Activated naive CD8-positive, alpha-beta T cell treated with anti-CD3 and anti-CD28 coated beads, Interleukin-2, amount 10 ng/mL, durations not matched to agents 7 days and 5 days (primary cell): ENCODE measurements around the gene TMEM44. TPM values are rescaled to one million over a fixed set of nuclear protein-coding genes. Genes with fewer than 3 reads are reported as not detected.
A peak's percentile ranks its signal among the peaks of the same experiment; 100 is the strongest.

ENCODE experiments used
- ATAC-seq: fragments of 150-1000 bp; cut with Tn5 transposase; one replicate; pipeline ENCODE4 v1.10.0; 2021; ENCODE audit warnings: low read depth, moderate library complexity
- POLR2A ChIA-PET: fragments of 350-600 bp; sonication (Branson Sonifier 250); formaldehyde crosslinking; loops from one replicate; lab custom pipeline; 2021; ENCODE audit warnings: antibody characterized with exemption; lab: Charles Lee
- DNase-seq: peaks from one replicate; pipeline ENCODE4 v3.0.0; 2021
- H3K27ac Mint-ChIP-seq: one replicate; pipeline ENCODE4 v1.8.0; 2022; ENCODE audit warnings: mild to moderate bottlenecking, mixed read lengths
- H3K27me3 Mint-ChIP-seq: one replicate; pipeline ENCODE4 v1.8.0; 2022; ENCODE audit warnings: mild to moderate bottlenecking, moderate library complexity, mixed read lengths
- H3K36me3 Mint-ChIP-seq: one replicate; pipeline ENCODE4 v1.8.0; 2021; ENCODE audit warnings: mild to moderate bottlenecking, mixed read lengths
- H3K4me1 Mint-ChIP-seq: one replicate; pipeline ENCODE4 v1.8.0; 2021; ENCODE audit warnings: mixed read lengths
- H3K4me3 Mint-ChIP-seq: one replicate; pipeline ENCODE4 v1.8.0; 2022; ENCODE audit warnings: mild to moderate bottlenecking, moderate library complexity, mixed read lengths
- H3K9me3 Mint-ChIP-seq: one replicate; pipeline ENCODE4 v1.8.0; 2021; ENCODE audit warnings: mixed read lengths
- total RNA-seq, 2 experiments: library from RNA; stranded (reverse); gene quantifications; one replicate each; pipeline ENCODE4 v1.2.3, GENCODE V29; 2021

The TMEM44 gene
- total RNA-seq, 2 experiments from 2014 or later, result 6.3 to 8.1 TPM

DNA sequence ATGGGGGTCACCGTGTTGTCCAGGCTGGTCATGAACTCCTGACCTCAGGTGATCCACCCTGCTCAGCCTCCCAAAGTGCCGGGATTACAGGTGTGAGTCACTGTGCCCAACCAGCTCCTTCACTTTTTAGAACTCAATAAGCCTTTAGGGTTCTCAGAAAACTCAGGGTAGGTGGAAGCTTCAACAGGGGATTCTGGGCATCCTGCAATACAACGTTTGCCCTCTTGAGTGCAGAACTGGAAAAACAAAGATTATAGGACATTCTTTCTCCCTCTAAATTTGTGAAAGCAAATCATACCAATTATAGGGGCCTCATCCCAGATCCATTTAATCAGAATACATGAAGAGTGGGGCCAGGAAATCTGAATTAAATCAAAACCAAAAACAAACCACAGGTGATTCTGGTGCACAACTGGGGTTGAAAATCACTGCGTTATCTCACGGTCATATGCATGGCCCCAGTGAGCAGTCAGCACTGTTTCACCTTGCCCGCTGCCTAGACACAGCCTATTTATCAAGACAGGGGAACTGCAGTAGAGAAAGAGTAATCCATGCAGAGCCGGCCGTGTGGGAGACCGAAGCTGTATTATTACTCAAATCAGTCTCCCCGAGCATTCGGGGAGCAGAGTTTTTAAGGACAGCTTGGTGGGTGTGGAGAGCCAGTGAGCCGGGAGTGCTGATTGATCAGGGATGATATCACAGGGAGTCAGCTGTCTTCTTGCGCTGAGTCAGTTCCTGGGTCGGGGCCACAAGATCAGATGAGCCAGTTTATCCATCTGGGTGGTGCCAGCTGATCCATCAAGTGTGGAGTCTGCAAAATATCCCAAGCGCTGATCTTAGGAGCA is 58.4 kb downstream of the TMEM44 start:
- H3K4me1 Mint-ChIP-seq, result no peaks in the 10 kb centered on the region
- POLR2A ChIA-PET, result no interaction called here
- H3K9me3 Mint-ChIP-seq, result no peaks in the 10 kb centered on the region
- no peak overlapping the region for H3K4me3 Mint-ChIP-seq
- peaks cover 37% of the 10 kb centered on the region for H3K27me3 Mint-ChIP-seq
- ATAC-seq (no peak), DNase-seq (no peak)
- no peak overlapping the region for H3K27ac Mint-ChIP-seq
- no peaks in the 10 kb centered on the region for H3K36me3 Mint-ChIP-seq

DNA sequence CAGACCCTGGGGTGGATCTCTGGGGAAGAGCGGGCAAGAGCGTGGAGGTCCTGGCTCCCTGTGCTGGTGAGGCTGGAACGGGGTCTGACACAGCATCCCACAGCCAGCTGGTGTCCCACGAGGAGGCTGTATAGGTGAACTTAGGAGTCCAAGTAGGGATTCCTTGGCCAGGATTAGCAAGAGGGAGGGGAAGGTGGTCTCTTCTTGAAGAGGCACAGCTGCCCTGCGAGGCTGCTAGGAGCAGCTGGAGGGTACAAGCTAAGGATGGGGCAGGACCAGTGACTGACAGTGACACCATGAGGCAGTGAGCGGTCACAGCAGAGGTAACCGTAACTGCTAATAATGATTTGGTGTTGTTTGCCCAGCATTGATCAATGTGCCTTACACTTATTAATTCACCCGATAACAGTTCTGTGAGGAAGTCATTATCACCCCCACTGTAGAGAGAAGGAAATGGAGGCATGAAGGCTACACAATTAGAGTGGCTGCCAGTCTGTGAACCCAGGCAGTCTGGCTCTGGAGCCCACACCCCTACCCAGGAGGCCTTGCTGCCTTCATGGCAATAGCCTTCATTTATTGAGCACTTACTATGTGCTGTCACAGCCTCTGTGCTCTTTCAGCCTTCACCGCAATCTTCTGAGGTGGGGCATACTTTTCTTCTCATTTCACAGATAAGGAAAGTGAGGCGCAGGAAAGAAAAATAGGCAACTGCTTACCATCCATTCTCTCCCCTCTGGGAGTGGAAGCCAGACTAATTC is 59.4 kb downstream of the TMEM44 start:
- H3K4me1 Mint-ChIP-seq, result no peaks in the 10 kb centered on the region
- no peaks in the 10 kb centered on the region for H3K9me3 Mint-ChIP-seq
- DNase-seq (peak; percentile 35), ATAC-seq (peak; percentile 93)
- H3K27me3 Mint-ChIP-seq, result peaks cover 37% of the 10 kb centered on the region
- no peak overlapping the region for H3K27ac Mint-ChIP-seq
- H3K36me3 Mint-ChIP-seq, result no peaks in the 10 kb centered on the region
- POLR2A ChIA-PET, result no interaction called here
- H3K4me3 Mint-ChIP-seq, result no peak overlapping the region

DNA sequence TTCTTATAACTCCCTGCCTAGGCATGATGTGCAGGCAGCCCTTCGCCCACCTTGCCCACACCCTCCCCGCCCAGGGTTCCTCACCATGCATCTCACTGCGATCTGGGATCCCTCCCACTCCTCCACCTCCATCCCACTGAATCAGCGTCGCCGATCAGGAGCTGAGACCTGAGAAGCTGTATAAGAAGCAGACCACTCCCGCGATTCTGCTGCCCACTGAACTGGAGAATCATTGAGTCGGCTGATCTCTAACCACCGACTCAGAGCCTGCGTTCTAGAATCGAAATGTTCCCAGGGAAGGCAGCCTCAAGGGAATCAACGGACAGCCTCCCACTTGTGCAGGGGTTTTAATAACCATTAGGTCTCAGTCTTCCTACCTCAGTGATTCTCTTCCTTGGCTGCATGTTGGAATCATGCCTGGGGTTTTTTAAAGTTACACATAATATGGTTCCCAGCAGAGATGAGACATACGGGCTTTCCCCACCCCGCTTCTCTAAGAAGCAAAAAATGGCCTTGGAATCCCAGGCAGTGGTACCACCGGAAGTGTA is 60.2 kb downstream of the TMEM44 start:
- POLR2A ChIA-PET, result interaction anchor here (0.5 kb wide), 1 partner anchor 116 kb away, joined by 5 read pairs; no protein-coding TSS in a partner anchor

DNA sequence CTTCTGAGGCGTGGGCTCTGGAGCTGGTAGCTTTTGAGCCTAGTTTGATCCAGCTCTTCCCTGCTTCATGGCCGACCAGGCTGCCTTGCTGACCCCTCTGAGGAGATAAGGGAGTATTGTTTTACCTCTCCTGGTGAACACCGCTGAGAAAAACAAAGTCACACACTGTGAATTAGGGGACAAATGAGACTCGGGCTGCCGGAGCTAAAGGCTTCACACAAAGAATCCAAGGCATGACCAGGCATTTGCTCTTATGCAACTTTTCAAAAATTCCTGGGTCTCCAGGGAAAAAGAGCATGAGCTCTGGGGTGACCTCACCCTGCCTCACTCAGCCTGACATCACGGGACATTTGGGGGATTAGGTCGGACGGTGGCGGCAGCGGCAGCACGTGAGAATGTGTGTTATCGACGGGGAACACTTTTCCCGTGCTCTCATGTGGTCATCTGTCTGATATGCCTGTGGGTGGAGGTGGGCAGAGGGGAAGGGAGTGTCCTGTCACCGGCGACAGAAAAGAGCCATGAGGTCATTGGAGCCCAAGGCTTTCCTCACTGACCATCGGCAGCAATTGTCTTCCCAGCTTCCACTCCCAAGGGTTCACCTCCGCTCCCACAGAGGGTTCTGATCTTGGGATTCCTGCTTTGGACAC is 61.0 kb downstream of the TMEM44 start:
- Mint-ChIP-seq H3K27me3 (peaks cover 38% of the 10 kb centered on the region), H3K36me3 (no peaks in the 10 kb centered on the region), H3K4me1 (no peaks in the 10 kb centered on the region), H3K9me3 (no peaks in the 10 kb centered on the region), H3K27ac (no peak overlapping the region), H3K4me3 (no peak overlapping the region)
- POLR2A ChIA-PET, result no interaction called here
- DNase-seq, result no peak
- ATAC-seq, result no peak

More for the DNA sequence above, 60.2 kb downstream of the TMEM44 start:
- ATAC-seq (no peak), DNase-seq (no peak)
- Mint-ChIP-seq H3K9me3 (no peaks in the 10 kb centered on the region), H3K27ac (no peak overlapping the region), H3K27me3 (peaks cover 37% of the 10 kb centered on the region), H3K36me3 (no peaks in the 10 kb centered on the region), H3K4me1 (no peaks in the 10 kb centered on the region), H3K4me3 (no peak overlapping the region)

DNA sequence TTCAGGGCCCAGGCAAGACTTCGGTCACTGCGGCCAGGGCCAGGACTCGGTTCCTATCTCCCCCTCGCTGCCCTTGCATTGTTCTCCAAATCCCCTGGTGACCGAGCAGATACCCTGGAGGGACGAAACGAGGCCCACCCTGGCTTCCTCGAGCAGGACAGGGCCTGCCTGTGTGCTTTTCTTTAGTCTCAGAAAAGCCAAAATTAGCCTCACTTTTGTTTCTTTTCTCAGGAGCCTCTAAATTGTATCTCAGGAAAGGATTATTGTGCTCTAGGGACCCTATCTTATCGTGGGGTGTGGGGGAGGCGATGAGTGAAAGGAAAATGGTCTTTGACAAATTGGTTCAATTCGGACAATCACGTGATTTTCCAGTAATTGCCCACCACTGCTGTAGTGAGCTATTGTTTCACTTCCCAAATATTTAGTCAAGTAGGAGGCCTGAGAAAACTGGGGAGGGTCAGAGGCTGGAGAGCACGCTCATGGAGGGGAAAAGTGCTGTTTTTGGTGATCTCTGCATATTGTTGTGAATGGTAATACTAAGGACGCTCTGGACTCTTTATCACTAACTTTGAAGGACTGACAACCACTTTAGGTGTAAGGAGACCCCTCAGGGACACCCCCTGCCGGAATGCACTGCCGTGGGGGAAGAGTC is 61.6 kb downstream of the TMEM44 start:
- no peaks in the 10 kb centered on the region for H3K36me3 Mint-ChIP-seq
- ATAC-seq (no peak), DNase-seq (no peak)
- no peaks in the 10 kb centered on the region for H3K4me1 Mint-ChIP-seq
- H3K27me3 Mint-ChIP-seq, result peaks cover 42% of the 10 kb centered on the region
- POLR2A ChIA-PET, result no interaction called here
- no peaks in the 10 kb centered on the region for H3K9me3 Mint-ChIP-seq
- H3K4me3 Mint-ChIP-seq, result no peak overlapping the region
- no peak overlapping the region for H3K27ac Mint-ChIP-seq

DNA sequence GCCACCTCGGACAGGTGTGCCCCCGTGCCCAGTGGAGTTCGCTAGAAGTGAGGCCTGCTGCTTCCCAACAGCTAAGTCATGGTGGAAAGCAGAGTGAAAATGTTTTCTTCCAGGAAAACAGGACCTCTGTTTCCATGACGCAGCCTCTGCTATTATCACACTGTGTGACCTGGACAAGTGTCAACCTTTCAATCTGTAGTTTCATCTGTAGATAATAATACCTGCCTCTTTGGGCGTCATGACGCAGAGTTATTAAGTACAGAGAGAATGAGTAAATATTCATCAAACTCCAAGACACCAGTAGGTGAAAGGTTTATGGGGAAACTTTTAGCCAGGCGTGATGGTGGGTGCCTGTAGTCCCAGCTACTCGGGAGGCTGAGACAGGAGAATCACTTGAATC is 62.3 kb downstream of the TMEM44 start:
- no peaks in the 10 kb centered on the region for H3K36me3 Mint-ChIP-seq
- POLR2A ChIA-PET, result no interaction called here

DNA sequence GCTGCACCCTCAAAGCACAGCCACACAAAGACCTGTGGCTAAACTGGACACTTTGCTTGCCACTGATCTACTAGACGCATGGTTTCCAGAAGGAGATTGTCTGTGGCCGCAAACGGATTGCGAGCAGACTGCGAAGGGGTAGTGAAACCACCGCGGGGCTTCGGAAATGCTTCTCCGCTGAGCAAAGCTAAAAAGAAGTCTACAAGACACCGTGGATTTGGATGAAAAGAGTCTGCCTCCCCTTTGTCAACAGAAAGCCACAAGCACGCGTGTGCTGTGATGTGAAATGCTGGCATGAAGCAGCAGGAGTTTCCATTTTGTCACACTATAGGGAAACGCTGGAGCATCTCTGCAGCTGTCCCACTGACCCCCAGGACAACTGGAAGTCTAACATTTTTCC is 63.0 kb downstream of the TMEM44 start:
- H3K4me3 Mint-ChIP-seq, result no peak overlapping the region
- H3K9me3 Mint-ChIP-seq, result no peaks in the 10 kb centered on the region
- DNase-seq, result no peak
- H3K27ac Mint-ChIP-seq, result no peak overlapping the region
- H3K27me3 Mint-ChIP-seq, result peaks cover 35% of the 10 kb centered on the region
- POLR2A ChIA-PET, result no interaction called here
- H3K36me3 Mint-ChIP-seq, result no peaks in the 10 kb centered on the region
- no peak for ATAC-seq
- H3K4me1 Mint-ChIP-seq, result no peaks in the 10 kb centered on the region

More for the DNA sequence above, 62.3 kb downstream of the TMEM44 start:
- H3K27me3 Mint-ChIP-seq, result peaks cover 38% of the 10 kb centered on the region
- H3K9me3 Mint-ChIP-seq, result no peaks in the 10 kb centered on the region
- no peaks in the 10 kb centered on the region for H3K4me1 Mint-ChIP-seq
- ATAC-seq (no peak), DNase-seq (no peak)
- H3K4me3 Mint-ChIP-seq, result no peak overlapping the region
- H3K27ac Mint-ChIP-seq, result no peak overlapping the region

DNA sequence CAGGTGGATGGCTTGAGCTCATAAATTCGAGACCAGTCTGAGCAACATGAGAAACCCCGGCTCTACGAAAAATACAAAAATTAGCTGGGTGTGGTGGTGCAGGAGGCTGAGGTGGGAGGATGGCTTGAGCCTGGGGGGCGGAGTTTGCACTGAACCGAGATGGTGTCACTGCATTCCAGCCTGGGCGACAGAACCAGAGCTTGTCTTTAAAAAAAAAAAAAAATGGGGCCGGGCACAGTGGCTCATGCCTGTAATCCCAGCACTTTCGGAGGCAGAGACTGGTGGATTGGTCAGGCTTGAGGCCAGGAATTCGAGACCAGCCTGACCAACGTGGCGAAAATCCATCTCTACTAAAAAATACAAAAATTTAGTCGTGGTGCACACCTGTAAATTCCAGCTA is 64.0 kb downstream of the TMEM44 start:
- Mint-ChIP-seq H3K9me3 (no peaks in the 10 kb centered on the region), H3K4me1 (no peaks in the 10 kb centered on the region), H3K4me3 (no peak overlapping the region), H3K36me3 (no peaks in the 10 kb centered on the region), H3K27ac (no peak overlapping the region), H3K27me3 (peaks cover 34% of the 10 kb centered on the region)
- ATAC-seq, result no peak
- no peak for DNase-seq
- POLR2A ChIA-PET, result no interaction called here

DNA sequence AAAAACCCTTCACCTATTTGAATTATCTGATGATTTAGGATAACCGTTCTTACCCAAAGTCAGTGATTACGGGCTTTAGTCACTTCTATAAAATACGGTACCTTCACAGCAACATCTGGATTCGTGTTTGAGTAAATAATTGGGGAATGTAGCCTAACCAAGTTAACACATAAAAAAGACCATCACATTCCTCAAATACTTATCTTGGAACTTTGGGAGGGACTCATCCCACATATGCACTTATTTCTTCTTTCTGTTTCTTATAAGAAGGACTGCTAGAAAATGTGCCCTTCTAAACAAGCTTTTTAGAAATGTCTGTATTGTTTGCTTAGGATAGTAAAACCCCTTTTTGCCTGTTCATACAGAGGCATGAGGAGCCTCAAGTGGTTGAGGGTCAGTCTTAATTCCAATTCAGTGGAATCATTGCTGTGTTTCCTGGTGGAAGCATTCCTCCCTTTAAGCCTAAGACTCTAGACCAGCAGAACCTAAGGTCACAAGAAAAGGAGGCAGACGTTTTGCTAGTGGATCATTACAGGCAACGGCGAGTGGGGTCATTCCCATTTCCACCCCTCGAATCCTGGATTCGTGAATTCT is 67.5 kb downstream of the TMEM44 start:
- DNase-seq (no peak), ATAC-seq (no peak)
- no peak overlapping the region for H3K27ac Mint-ChIP-seq
- H3K4me3 Mint-ChIP-seq, result no peak overlapping the region
- no peaks in the 10 kb centered on the region for H3K9me3 Mint-ChIP-seq
- no peaks in the 10 kb centered on the region for H3K36me3 Mint-ChIP-seq
- POLR2A ChIA-PET, result no interaction called here
- H3K27me3 Mint-ChIP-seq, result peaks cover 8% of the 10 kb centered on the region
- peaks cover 1% of the 10 kb centered on the region for H3K4me1 Mint-ChIP-seq

DNA sequence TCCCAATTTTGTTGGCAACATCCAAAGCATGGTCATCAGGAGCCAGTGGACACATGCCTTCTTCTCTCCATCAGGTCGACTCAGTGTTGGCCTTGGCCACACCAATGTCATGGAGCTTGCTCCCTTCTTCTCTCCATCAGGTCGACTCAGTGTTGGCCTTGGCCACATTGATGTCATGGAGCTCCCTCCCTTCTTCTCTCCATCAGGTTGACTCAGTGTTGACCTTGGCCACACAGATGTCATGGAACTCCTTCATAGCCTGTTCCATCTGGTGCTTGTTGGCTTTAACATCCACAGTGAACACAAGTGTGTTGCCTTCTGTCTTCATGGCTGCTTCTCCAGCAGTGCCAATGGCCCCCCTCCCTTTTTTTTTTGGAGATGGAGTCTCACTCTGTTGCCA is 70.2 kb downstream of the TMEM44 start:
- POLR2A ChIA-PET, result no interaction called here
- ATAC-seq (no peak), DNase-seq (no peak)
- Mint-ChIP-seq H3K4me3 (no peak overlapping the region), H3K27me3 (peaks cover 12% of the 10 kb centered on the region), H3K4me1 (peaks cover 1% of the 10 kb centered on the region), H3K36me3 (no peaks in the 10 kb centered on the region), H3K27ac (no peak overlapping the region), H3K9me3 (no peaks in the 10 kb centered on the region)

DNA sequence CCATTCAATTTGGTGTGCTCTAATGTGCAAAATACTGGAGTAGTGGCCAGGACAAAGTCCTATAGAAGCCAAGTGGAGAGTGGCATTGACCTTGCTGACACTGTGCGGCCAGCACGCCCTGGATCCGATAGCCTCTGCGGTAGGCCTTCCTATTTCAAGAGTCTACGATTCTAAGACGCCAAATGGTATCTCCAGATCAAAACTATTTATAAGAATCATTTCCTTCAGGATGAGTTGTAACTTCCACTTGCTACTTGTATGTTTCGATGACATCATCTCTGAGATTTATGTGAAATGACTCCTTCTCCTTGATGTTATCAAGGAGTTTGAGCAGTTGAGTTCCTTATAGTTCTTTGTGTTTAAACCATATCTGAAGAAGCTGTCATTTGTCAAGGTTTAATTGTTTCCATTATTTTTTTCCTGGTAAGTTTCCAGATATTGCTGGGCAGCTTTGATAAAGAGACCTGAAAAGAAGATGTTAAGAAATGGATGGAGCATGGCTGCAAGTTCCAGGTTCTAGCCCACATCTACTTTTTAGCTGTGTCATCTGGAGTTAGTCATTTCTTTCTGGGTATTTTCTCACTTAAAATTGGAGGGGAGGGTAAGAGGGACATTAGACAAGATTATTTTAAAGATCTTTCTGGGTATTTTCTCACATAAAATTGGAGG is 71.8 kb downstream of the TMEM44 start:
- DNase-seq (no peak), ATAC-seq (no peak)
- no peaks in the 10 kb centered on the region for H3K36me3 Mint-ChIP-seq

DNA sequence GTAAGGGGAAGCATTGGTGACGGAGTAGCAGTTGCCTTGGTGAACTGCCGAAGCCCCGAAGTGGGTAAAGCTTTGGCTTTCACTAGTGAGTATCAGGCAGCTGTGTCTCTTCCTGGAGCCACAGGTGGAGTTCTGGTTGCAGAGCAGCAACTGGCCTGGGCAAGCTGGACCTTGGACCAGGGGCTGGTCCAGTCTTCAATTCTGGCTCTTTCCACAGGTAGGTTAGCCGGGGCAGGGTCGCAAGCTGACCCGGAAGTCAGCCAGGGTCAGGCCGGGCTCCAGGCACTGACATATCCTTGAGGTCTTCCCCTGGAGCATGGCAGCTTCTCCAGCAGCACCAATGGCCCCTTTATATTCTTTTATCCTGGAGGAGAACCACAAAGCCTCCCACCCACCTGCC is 73.2 kb downstream of the TMEM44 start:
- POLR2A ChIA-PET, result no interaction called here
- Mint-ChIP-seq H3K27ac (no peak overlapping the region), H3K36me3 (no peaks in the 10 kb centered on the region)

More for the DNA sequence above, 71.8 kb downstream of the TMEM44 start:
- Mint-ChIP-seq H3K4me1 (peaks cover 5% of the 10 kb centered on the region), H3K4me3 (no peak overlapping the region), H3K27ac (no peak overlapping the region), H3K9me3 (no peaks in the 10 kb centered on the region), H3K27me3 (peaks cover 8% of the 10 kb centered on the region)
- POLR2A ChIA-PET, result no interaction called here

More for the DNA sequence above, 73.2 kb downstream of the TMEM44 start:
- Mint-ChIP-seq H3K9me3 (no peaks in the 10 kb centered on the region), H3K27me3 (peaks cover 8% of the 10 kb centered on the region), H3K4me3 (no peak overlapping the region), H3K4me1 (peaks cover 5% of the 10 kb centered on the region)
- ATAC-seq, result no peak
- DNase-seq, result no peak
